Renal cortex interstitium (tissue), 11 donors: ENCODE measurements around the gene TNFRSF14. TPM values are rescaled to one million over a fixed set of nuclear protein-coding genes. Genes with fewer than 3 reads are reported as not detected.

ENCODE experiments used
- DNase-seq, 11 donors: peaks; one replicate each; pipeline ENCODE4 v3.0.0-alpha.2; 2013; ENCODE audit warnings: low read depth in 9 of 11, low spot score in 4 of 11; ENCODE audit errors: extremely low read depth in 1 of 11
- polyA plus RNA-seq, 3 donors: library from polyadenylated mRNA; unstranded; fragments of 120-200 nt; gene quantifications; one replicate each; pipeline ENCODE4 v1.2.1, GENCODE V29; 2013; ENCODE audit not compliant: insufficient read length in 3 of 3

Gene TNFRSF14
- polyA plus RNA-seq, 3 donors = 16.5 to 37.2 (median 20.9) TPM

DNA sequence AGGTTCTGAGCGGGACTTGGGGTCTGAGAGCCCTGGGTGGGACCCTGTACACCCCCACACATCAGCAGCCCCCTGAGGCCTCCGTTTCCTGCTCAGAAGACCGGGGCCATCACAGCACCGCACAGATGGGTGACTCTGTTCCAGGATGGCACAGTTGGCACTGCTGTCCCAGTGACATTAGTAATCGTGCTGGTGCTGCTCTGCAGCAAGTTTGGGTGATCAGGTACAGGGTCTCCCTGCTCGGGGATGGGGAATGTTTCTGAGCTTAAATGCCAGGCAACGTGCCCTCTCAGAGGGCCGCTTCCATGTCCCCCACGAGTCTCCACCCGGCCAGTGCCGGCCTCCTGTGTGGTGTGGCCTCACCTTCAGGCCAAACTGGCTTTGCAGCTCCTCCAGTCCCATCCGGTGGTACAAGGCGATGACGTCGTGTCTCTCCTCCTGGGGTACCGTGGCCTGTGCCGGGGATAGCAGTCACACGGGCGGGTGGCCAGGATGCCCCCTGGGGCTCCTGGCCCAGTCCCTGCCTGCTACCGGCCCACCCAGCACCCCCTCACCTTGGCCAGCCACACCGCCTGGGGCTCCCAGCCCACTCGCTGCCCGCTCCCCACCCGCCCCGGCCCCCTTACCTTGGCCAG lies 47.5 kb downstream of the TNFRSF14 start:
- no peak for DNase-seq

- no peak for DNase-seq
Observed at GRCh38 chr1:2604156-2604843, 48.1 kb downstream of the TNFRSF14 start.

- DNase-seq = no peak
Observed at GRCh38 chr1:2604844-2605508, 48.8 kb downstream of the TNFRSF14 start.

DNA sequence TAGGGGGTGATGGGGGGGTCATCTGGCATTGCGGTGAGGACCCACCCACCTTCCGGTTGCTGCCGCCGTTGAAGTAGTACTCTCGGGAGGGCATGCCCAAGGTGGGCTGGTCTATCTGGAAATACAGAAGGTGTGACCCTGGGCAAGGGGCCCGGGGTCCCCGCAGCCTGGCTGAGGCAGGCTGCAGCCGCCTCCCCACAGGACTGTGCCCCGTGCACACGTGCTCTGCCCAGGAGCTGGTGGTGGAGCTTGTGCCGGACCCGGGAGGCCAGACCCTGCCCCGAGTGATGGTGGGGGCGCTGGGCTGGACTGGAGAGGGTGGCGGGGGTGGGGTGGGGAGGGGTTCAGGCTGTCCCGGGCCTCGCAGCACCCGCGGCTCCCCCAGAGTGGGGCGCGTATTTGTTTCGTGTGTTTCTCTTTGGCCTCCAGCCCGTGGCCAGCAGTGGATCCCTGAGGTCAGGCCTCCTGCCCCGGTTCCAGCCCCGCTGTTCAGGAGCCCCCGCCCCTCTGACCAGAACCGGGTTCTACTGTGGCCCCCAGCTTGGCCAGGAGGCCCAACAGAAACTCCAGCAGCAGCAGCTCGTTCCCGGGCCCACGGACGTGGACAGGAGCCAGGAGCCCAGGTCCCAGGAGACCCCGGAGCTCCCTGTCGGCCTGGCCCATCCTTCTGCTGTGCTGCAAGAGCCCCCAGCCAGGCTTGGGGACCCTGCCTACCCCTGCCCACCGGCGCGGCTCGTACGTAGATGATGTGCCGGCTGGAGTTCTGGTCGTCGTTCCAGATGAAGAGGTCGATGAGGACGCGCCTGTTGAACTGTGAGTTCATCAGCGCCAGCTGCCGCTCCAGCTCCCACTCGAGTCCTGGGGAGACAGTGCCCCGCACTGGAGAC lies 49.6 kb downstream of the TNFRSF14 start:
- no peak for DNase-seq

- no peak for DNase-seq
Observed at GRCh38 chr1:2606396-2606880, 50.3 kb downstream of the TNFRSF14 start.

- DNase-seq = no peak
Observed at GRCh38 chr1:2606881-2607621, 50.9 kb downstream of the TNFRSF14 start.

- no peak for DNase-seq
Observed at GRCh38 chr1:2607641-2608091, 51.5 kb downstream of the TNFRSF14 start.

GRCh38 chr1:2609319-2610035 lies 53.3 kb downstream of the TNFRSF14 start:
- no peak for DNase-seq

- DNase-seq = no peak
Observed at GRCh38 chr1:2610036-2610959, 54.1 kb downstream of the TNFRSF14 start.

DNA sequence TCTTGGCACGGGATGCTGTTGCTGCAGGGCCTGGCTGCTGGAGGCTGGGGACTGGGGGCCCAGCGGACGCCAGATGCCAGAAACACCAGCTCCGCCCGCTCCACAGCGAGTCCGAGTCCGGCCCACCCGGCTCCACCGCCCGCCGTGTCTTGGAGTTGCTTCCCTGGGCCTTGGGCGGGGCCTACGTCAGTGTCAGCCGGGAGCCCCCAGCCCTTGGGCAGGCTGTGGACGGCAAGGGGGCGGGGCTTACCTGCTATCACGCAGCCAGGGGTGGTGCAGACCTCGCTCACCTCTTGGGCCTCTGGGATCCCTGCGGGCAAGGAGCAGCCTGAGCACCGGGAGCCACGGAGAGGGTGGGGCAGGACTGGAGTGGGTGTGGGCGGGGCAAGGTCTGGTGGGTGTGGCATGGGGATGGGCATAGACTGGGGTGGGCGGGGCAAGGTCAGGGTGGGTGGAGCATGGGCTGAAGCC lies 54.9 kb downstream of the TNFRSF14 start:
- no peak for DNase-seq

DNA sequence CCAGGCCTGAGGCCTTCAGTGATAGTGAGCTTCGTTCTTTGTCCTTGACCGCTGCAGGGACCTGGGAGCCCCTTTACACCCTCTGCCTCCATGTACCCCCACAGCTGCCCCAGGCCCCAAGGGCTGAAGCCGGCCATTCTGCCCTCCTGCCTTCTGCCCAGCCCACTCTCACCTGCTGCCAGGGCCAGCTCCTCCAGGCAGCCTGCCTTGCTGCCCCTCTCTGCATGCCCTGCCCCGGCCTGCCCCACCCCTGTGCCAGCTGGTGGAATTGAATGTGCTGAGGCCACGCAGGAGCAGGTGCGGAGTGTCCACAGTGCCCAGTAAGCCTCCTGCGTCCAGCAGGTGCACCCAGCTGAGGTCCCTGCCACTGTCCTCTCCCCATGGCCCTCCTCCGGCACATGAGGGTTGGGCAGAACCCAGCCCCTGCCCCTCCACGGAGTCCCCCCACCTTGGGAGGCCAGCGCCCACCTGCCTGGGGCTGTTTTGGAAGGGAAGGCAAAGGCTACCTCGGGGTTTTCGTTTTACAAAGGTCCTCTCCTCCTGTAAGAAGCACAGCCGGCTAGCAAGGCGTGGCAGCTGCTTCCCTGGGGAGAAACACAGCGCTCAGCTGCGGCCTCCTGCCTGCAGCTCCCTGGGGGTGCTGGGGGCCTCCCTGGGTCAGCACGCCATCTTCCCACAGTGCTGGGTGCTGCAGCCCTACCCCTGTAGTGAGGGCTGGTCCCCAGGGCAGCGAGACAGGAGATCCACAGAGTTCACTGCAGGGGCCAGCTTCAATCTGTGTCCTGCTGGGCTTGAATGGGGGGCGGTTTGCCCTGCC lies 55.7 kb downstream of the TNFRSF14 start:
- DNase-seq = no peak

DNA sequence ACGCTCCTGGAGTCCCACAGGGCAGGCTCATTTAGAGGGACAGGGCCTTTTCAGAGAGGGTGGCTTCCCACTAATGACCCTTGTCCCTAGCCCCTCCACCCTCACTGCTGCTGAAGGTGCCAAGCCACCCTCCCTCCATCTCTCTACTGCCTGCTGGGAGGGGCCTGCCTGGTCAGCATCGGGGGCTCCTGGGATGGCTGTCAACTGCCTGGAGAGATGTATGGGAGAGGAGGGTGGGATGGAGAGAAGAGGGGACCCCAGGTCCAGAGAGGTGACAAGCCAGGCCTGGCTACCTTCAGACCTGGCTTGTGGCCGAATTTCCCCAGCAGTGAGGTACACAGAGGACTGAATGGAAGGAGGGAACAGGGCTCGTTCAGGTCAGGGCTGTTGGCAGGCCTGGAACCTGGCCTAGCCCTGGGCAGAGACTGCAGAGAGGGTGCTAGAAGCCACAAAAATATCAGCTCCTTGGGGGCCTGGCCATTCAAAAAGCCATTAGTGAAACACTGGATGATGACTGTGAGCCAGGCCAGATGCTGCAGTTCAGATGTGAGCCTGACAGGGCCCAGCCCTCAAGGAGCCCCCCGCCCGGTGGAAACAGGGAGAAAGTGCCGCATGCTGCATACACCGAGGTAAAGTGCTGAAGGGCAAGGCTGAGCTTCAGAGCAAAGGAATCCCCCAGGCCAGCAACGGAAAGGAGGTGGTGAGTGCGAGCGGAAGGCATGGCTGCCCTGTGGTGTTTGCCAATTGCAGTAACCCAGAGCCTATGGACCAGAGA lies 56.6 kb downstream of the TNFRSF14 start:
- DNase-seq = no peak
